OCI-LY3 (cell line): ENCODE results near the gene C4BPB.

Experiments used
- EZH2phosphoT487 ChIP-seq: fragments of 200-600 bp; shearing (Covaris generic); IDR thresholded peaks from 2 replicates; pipeline ENCODE4 v1.6.1; 2018; ENCODE audit warnings: antibody characterized with exemption, mixed run types, low read depth
- TF ChIP-seq, protein P1 (sequence below): fragments of 200-600, 300-600 bp; sonication (generic); IDR thresholded peaks from 2 replicates; pipeline ENCODE4 v1.5.1; 2014; ENCODE audit warnings: antibody characterized with exemption, low read length, low read depth

DNA sequence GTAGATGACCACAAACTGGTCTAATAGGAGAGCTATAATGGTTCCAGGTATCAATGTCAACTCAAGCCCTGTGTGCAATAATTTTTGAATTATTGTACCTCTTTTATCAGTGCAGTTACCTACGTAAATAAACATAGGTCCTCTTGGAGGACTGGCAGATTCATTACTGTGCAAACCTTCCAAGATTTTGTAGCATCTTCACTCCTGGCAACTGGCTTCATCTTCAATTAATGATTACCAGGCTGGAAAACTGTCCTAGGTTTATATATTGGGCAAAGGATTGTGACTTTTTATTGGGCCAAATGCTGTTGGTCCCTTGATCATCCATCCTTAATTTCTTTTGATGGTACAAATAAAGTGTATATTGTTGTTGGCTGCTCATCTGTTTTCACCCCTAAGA is 51.0 kb downstream of the C4BPB start:
- TF ChIP-seq, protein P1, sequence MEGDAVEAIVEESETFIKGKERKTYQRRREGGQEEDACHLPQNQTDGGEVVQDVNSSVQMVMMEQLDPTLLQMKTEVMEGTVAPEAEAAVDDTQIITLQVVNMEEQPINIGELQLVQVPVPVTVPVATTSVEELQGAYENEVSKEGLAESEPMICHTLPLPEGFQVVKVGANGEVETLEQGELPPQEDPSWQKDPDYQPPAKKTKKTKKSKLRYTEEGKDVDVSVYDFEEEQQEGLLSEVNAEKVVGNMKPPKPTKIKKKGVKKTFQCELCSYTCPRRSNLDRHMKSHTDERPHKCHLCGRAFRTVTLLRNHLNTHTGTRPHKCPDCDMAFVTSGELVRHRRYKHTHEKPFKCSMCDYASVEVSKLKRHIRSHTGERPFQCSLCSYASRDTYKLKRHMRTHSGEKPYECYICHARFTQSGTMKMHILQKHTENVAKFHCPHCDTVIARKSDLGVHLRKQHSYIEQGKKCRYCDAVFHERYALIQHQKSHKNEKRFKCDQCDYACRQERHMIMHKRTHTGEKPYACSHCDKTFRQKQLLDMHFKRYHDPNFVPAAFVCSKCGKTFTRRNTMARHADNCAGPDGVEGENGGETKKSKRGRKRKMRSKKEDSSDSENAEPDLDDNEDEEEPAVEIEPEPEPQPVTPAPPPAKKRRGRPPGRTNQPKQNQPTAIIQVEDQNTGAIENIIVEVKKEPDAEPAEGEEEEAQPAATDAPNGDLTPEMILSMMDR = no peak
- TF ChIP-seq EZH2phosphoT487 = no peak
